HCT116 (cell line): ENCODE measurements around the gene NTNG1. TPM values are rescaled to one million over a fixed set of nuclear protein-coding genes. Genes with fewer than 3 reads are reported as not detected.

Experiments
- ATAC-seq: fragments of 200-7000 bp; cut with Tn5 transposase; 2 replicates; pipeline ENCODE4 v1.9.1; 2020; ENCODE audit warnings: mild to moderate bottlenecking, moderate library complexity
- BruUV-seq: library from RNA; stranded (reverse); fragments of 400-500 nt; replicated peaks from 2 replicates; lab custom pipeline; 2021; lab: Mats Ljungman, UMichigan
- CTCF ChIA-PET: fragments of 300-600 bp; sonication (Branson Sonifier 250); formaldehyde crosslinking; loops from one replicate; lab custom pipeline; 2021; ENCODE audit warnings: antibody characterized with exemption; lab: Charles Lee
- POLR2A ChIA-PET: fragments of 300-600, 350-600 bp; sonication (Branson Sonifier 250); formaldehyde crosslinking; loops from one replicate; lab custom pipeline; 2021; ENCODE audit warnings: antibody characterized with exemption; lab: Charles Lee
- RAD21 ChIA-PET, 2 experiments: fragments of 300-600 bp; sonication (Branson Sonifier 250); formaldehyde crosslinking; loops; one replicate each; lab custom pipeline; 2023; ENCODE audit warnings: low total read pairs in 2 of 2; ENCODE audit not compliant: uncharacterized antibody in 2 of 2, unreplicated experiment in 2 of 2, low non-redundant PET in 1 of 2; lab: Charles Lee
- DNase-seq: peaks from one replicate; pipeline ENCODE4 v3.0.0-alpha.2; 2010; ENCODE audit warnings: low read depth, low spot score
- H2AFZ ChIP-seq: fragments of 200-600 bp; shearing (Covaris generic), sonication (generic); 2 replicates; pipeline ENCODE4 v1.6.1; 2017; ENCODE audit warnings: low read depth, mixed run types, mixed read lengths, antibody characterized with exemption, low read length; ENCODE audit not compliant: poor library complexity, severe bottlenecking
- H3K27ac ChIP-seq: 2 replicates; pipeline ENCODE4 v1.5.1; 2012; ENCODE audit warnings: low read depth, low read length
- H3K27me3 ChIP-seq: fragments of 200-600 bp; sonication (generic); 2 replicates; pipeline ENCODE4 v1.6.1; 2016; ENCODE audit warnings: mixed run types, low read length, mixed read lengths; ENCODE audit not compliant: insufficient read depth
- H3K36me3 ChIP-seq, 2 experiments: fragments of 200-500 bp in 1 of 2; fragments of 200-600 bp in 1 of 2; sonication (Bioruptor generic) in 1 of 2; sonication (generic) in 1 of 2; 2 replicates each; pipeline versions ENCODE4 v1.5.1 to v1.6.1; 2014 to 2016; ENCODE audit warnings: low read length in 2 of 2, inconsistent platforms in 1 of 2, mixed read lengths in 1 of 2, mixed run types in 1 of 2; ENCODE audit not compliant: insufficient read depth in 2 of 2, control insufficient read depth in 1 of 2
- H3K4me1 ChIP-seq, 2 experiments: fragments of 200-600 bp in 1 of 2; sonication (generic) in 1 of 2; 2 replicates each; pipeline versions ENCODE4 v1.5.1 to v1.6.1; 2012 to 2017; ENCODE audit warnings: low read length in 2 of 2, inconsistent platforms in 1 of 2, mild to moderate bottlenecking in 1 of 2, mixed read lengths in 1 of 2, mixed run types in 1 of 2, moderate library complexity in 1 of 2; ENCODE audit not compliant: insufficient read depth in 2 of 2, control insufficient read depth in 1 of 2
- H3K4me2 ChIP-seq: fragments of 200-600 bp; sonication (generic); 2 replicates; pipeline ENCODE4 v1.6.1; 2017; ENCODE audit warnings: mixed run types, low read length, mixed read lengths
- H3K4me3 ChIP-seq, 2 experiments: fragments of 200-600 bp in 1 of 2; sonication (generic) in 1 of 2; replicated peaks in 1 of 2; 2 replicates each; pipeline ENCODE4 v1.5.1; 2011 to 2016; ENCODE audit warnings: low read length in 2 of 2, control low read depth in 1 of 2, low read depth in 1 of 2, mild to moderate bottlenecking in 1 of 2, mixed read lengths in 1 of 2, mixed run types in 1 of 2
- H3K79me2 ChIP-seq: fragments of 200-600 bp; sonication (generic); 2 replicates; pipeline ENCODE4 v1.6.1; 2017; ENCODE audit warnings: mild to moderate bottlenecking, mixed run types, low read length, moderate library complexity, mixed read lengths; ENCODE audit not compliant: insufficient read depth
- H3K9ac ChIP-seq: fragments of 200-600 bp; sonication (generic); 2 replicates; pipeline ENCODE4 v1.6.1; 2016; ENCODE audit warnings: low read length, mixed read lengths
- H3K9me2 ChIP-seq: fragments of 200-600 bp; sonication (generic), shearing (Covaris generic); 2 replicates; pipeline ENCODE4 v1.6.1; 2017; ENCODE audit warnings: mixed run types, mild to moderate bottlenecking, moderate library complexity; ENCODE audit not compliant: insufficient read depth
- H3K9me3 ChIP-seq, 2 experiments: fragments of 200-500 bp in 1 of 2; fragments of 200-600 bp in 1 of 2; sonication (Bioruptor generic) in 1 of 2; sonication (generic) in 1 of 2; 2 replicates each; pipeline ENCODE4 v1.6.1; 2014 to 2017; ENCODE audit warnings: low read length in 2 of 2, mixed read lengths in 2 of 2, inconsistent platforms in 1 of 2, low read depth in 1 of 2, mild to moderate bottlenecking in 1 of 2, mixed run types in 1 of 2, moderate library complexity in 1 of 2; ENCODE audit not compliant: control insufficient read depth in 1 of 2, insufficient read depth in 1 of 2
- H4K20me1 ChIP-seq: fragments of 200-600 bp; sonication (generic), shearing (Covaris generic); 2 replicates; pipeline ENCODE4 v1.6.1; 2017; ENCODE audit warnings: mixed run types, mild to moderate bottlenecking, moderate library complexity; ENCODE audit not compliant: insufficient read depth
- CBX3 ChIP-seq: IDR thresholded peaks from 2 replicates; pipeline ENCODE4 v1.6.1; 2012; ENCODE audit warnings: low read depth
- CEBPB ChIP-seq: IDR thresholded peaks from 2 replicates; pipeline ENCODE4 v1.6.1; 2012; ENCODE audit warnings: low read depth
- CTCF ChIP-seq, 3 experiments: fragments of 200-600 bp in 1 of 3; sonication (generic) in 1 of 3; IDR thresholded peaks in 2 of 3; conservative IDR thresholded peaks in 1 of 3; 2 replicates each; pipeline ENCODE4 v1.5.1; 2012 to 2017; ENCODE audit warnings: low read depth in 2 of 3, low read length in 2 of 3, antibody characterized with exemption in 1 of 3, borderline replicate concordance in 1 of 3, control low read depth in 1 of 3, mild to moderate bottlenecking in 1 of 3, mixed read lengths in 1 of 3, mixed run types in 1 of 3, moderate library complexity in 1 of 3; ENCODE audit not compliant: insufficient read depth in 1 of 3
- EGR1 ChIP-seq: IDR thresholded peaks from 2 replicates; pipeline ENCODE4 v1.6.1; 2012; ENCODE audit warnings: low read depth
- EZH2 ChIP-seq: fragments of 200-600 bp; sonication (generic); IDR thresholded peaks from 2 replicates; pipeline ENCODE4 v1.6.1; 2017; ENCODE audit warnings: antibody characterized with exemption, mixed run types
- FOSL1 ChIP-seq: IDR thresholded peaks from 2 replicates; pipeline ENCODE4 v1.6.1; 2012; ENCODE audit warnings: low read depth
- JUND ChIP-seq: IDR thresholded peaks from 2 replicates; pipeline ENCODE4 v1.6.1; 2012
- MAX ChIP-seq: IDR thresholded peaks from 2 replicates; pipeline ENCODE4 v1.6.1; 2012
- POLR2A ChIP-seq: IDR thresholded peaks from 2 replicates; pipeline ENCODE4 v1.7.0; 2011; ENCODE audit warnings: borderline replicate concordance; ENCODE audit not compliant: insufficient read depth, insufficient read length; ENCODE audit errors: extremely low read depth
- POLR2AphosphoS5 ChIP-seq: IDR thresholded peaks from 2 replicates; pipeline ENCODE4 v1.6.1; 2011; ENCODE audit warnings: mild to moderate bottlenecking, low read depth, low read length, moderate library complexity
- RAD21 ChIP-seq: IDR thresholded peaks from 2 replicates; pipeline ENCODE4 v1.6.1; 2012; ENCODE audit warnings: low read depth, mild to moderate bottlenecking
- SP1 ChIP-seq: IDR thresholded peaks from 2 replicates; pipeline ENCODE4 v1.6.1; 2012; ENCODE audit warnings: low read depth
- SRF ChIP-seq: IDR thresholded peaks from 2 replicates; pipeline ENCODE4 v1.6.1; 2012; ENCODE audit warnings: low read depth
- YY1 ChIP-seq: IDR thresholded peaks from 2 replicates; pipeline ENCODE4 v1.6.1; 2011; ENCODE audit warnings: low read length, low read depth, moderate library complexity, mild to moderate bottlenecking; ENCODE audit not compliant: insufficient replicate concordance; ENCODE audit errors: extremely low read depth
- ZBTB33 ChIP-seq: IDR thresholded peaks from 2 replicates; pipeline ENCODE4 v1.6.1; 2011; ENCODE audit warnings: mild to moderate bottlenecking, low read length, moderate library complexity; ENCODE audit not compliant: insufficient replicate concordance; ENCODE audit errors: extremely low read depth
- ZFX ChIP-seq: fragments of 450-650 bp; IDR thresholded peaks from 2 replicates; pipeline ENCODE4 v1.6.1; 2017
- ZNF274 ChIP-seq: fragments of 200-500 bp; sonication (Bioruptor generic); IDR thresholded peaks from 2 replicates; pipeline ENCODE4 v1.6.1; 2014; ENCODE audit warnings: mild to moderate bottlenecking, low read depth, low read length, inconsistent platforms
- intact Hi-C: fragments of 100-400 bp; cut with micrococcal nuclease; formaldehyde crosslinking; loops from 2 replicates; pipeline ENCODE4 v1.10.0; 2022
- total RNA-seq: library from RNA; stranded (reverse); gene quantifications from one replicate; pipeline ENCODE4 v1.2.1, GENCODE V29; 2021; ENCODE audit not compliant: unreplicated experiment

Gene NTNG1
- total RNA-seq, 1 experiment from 2014 or later = not detected

GRCh38 chr1:107481756-107482384 lies 341.0 kb downstream of the NTNG1 start:
- Histone ChIP-seq H3K4me3 (no peak overlapping the region), H3K9me3 (peaks cover 0 to 8% of the 10 kb centered on the region in 2 experiments; a peak in 2 of 4 replicates), H3K9ac (no peak overlapping the region), H3K4me1 (no peaks in the 10 kb centered on the region), H3K27me3 (no peaks in the 10 kb centered on the region), H3K79me2 (no peaks in the 10 kb centered on the region), H3K4me2 (no peak overlapping the region), H3K27ac (no peak overlapping the region), H4K20me1 (no peaks in the 10 kb centered on the region), H3K9me2 (no peaks in the 10 kb centered on the region), H2AFZ (no peak overlapping the region), H3K36me3 (no peaks in the 10 kb centered on the region)
- CTCF ChIA-PET = no interaction called here
- BruUV-seq = no TSS peak
- no peak for DNase-seq
- TF ChIP-seq CBX3 (no peak), EGR1 (no peak), POLR2A (no peak), EZH2 (no peak), ZNF274 (no peak), ZBTB33 (no peak), JUND (no peak), POLR2AphosphoS5 (no peak), FOSL1 (no peak), SRF (no peak), MAX (no peak), CTCF (IDR thresholded peaks at IDR 0.05 in 2 of 3, conservative IDR thresholded peaks at IDR 0.05 in 1 of 3; ENCODE audit: borderline replicate concordance in 1 of 3, insufficient read depth in 1 of 3, low read depth in 2 of 3, low read length in 2 of 3) (no peak), YY1 (no peak), SP1 (no peak), ZFX (no peak), RAD21 (no peak), CEBPB (no peak)
- POLR2A ChIA-PET = no interaction called here
- no peak for ATAC-seq
- RAD21 ChIA-PET = no interaction called here
- intact Hi-C loops = no loop called here
